ENCODE data around the gene PHLPP1. TPM values are rescaled to one million over a fixed set of nuclear protein-coding genes. Genes with fewer than 3 reads are reported as not detected.

Gene PHLPP1
- total RNA-seq, 1 experiment from 2014 or later = 14.1 TPM

- no peak overlapping the region for H3K27ac ChIP-seq (ENCODE audit: low read length)
- TF ChIP-seq EZH2phosphoT487 (IDR thresholded peaks at IDR 0.05; ENCODE audit: borderline replicate concordance, low read length) (no peak), EZH2 (IDR thresholded peaks at IDR 0.05; ENCODE audit: low read length, unreplicated experiment) (no peak), CTCF (conservative IDR thresholded peaks at IDR 0.05; ENCODE audit: low read depth, low read length) (no peak)
- H3F3A ChIP-seq (ENCODE audit: low read length, unreplicated experiment) = no peaks in the 10 kb centered on the region
- POLR2A ChIA-PET (ENCODE audit: unreplicated experiment) = no interaction called here
- DNase-seq (no peak), ATAC-seq (no peak)
- intact Hi-C loops (cut with micrococcal nuclease) = no loop called here
- H4K20me1 ChIP-seq (ENCODE audit: low read length) = no peaks in the 10 kb centered on the region
- no peaks in the 10 kb centered on the region for H3K36me3 ChIP-seq (ENCODE audit: low read depth, low read length)
- peaks cover 19% of the 10 kb centered on the region for H3K4me1 ChIP-seq (ENCODE audit: insufficient read depth, low read length)
- no peak overlapping the region for H2AFZ ChIP-seq (ENCODE audit: low read length)
- no TSS peak for BruUV-seq (replicated peaks)
- no peaks in the 10 kb centered on the region for H3K9me2 ChIP-seq (replicated peaks; ENCODE audit: low read length)
- 0 out of 2 replicates have a peak, but pooled peaks cover 5% of the 10 kb centered on the region for H3K79me2 ChIP-seq (ENCODE audit: low read length)
- no peak overlapping the region for H3K4me3 ChIP-seq (ENCODE audit: low read length)
- H3K9ac ChIP-seq (ENCODE audit: low read length) = no peak overlapping the region
- CTCF ChIA-PET = no interaction called here
- H3K4me2 ChIP-seq (ENCODE audit: low read length) = no peak overlapping the region
- H3K27me3 ChIP-seq (ENCODE audit: low read length) = no peaks in the 10 kb centered on the region
- H3K9me3 ChIP-seq (ENCODE audit: low read length) = no peaks in the 10 kb centered on the region
Observed at GRCh38 chr18:62875323-62875722, 160.0 kb downstream of the PHLPP1 start.

- no peaks in the 10 kb centered on the region for H3K9me3 ChIP-seq (ENCODE audit: low read length)
- no peak overlapping the region for H3K4me3 ChIP-seq (ENCODE audit: low read length)
- peaks cover 14% of the 10 kb centered on the region for H3K4me1 ChIP-seq (ENCODE audit: insufficient read depth, low read length)
- no peak overlapping the region for H3K27ac ChIP-seq (ENCODE audit: low read length)
- no peak overlapping the region for H2AFZ ChIP-seq (ENCODE audit: low read length)
- POLR2A ChIA-PET (ENCODE audit: unreplicated experiment) = no interaction called here
- TF ChIP-seq EZH2phosphoT487 (IDR thresholded peaks at IDR 0.05; ENCODE audit: borderline replicate concordance, low read length) (no peak), CTCF (conservative IDR thresholded peaks at IDR 0.05; ENCODE audit: low read depth, low read length) (no peak), EZH2 (IDR thresholded peaks at IDR 0.05; ENCODE audit: low read length, unreplicated experiment) (no peak)
- no TSS peak for BruUV-seq (replicated peaks)
- 0 out of 2 replicates have a peak, but pooled peaks cover 9% of the 10 kb centered on the region for H3K79me2 ChIP-seq (ENCODE audit: low read length)
- intact Hi-C loops (cut with micrococcal nuclease) = no loop called here
- DNase-seq (peak; percentile 34), ATAC-seq (no peak)
- CTCF ChIA-PET = no interaction called here
- H3K9me2 ChIP-seq (replicated peaks; ENCODE audit: low read length) = no peaks in the 10 kb centered on the region
- H3F3A ChIP-seq (ENCODE audit: low read length, unreplicated experiment) = no peaks in the 10 kb centered on the region
- no peak overlapping the region for H3K9ac ChIP-seq (ENCODE audit: low read length)
- no peaks in the 10 kb centered on the region for H4K20me1 ChIP-seq (ENCODE audit: low read length)
- H3K4me2 ChIP-seq (ENCODE audit: low read length) = no peak overlapping the region
- H3K27me3 ChIP-seq (ENCODE audit: low read length) = no peaks in the 10 kb centered on the region
- H3K36me3 ChIP-seq (ENCODE audit: low read depth, low read length) = no peaks in the 10 kb centered on the region
Observed at GRCh38 chr18:62876111-62876510, 160.8 kb downstream of the PHLPP1 start.

GRCh38 chr18:62876828-62877227 lies 161.5 kb downstream of the PHLPP1 start:
- DNase-seq (no peak), ATAC-seq (no peak)
- no TSS peak for BruUV-seq (replicated peaks)
- 0 out of 2 replicates have a peak, but pooled peaks cover 9% of the 10 kb centered on the region for H3K79me2 ChIP-seq (ENCODE audit: low read length)
- H3K9me3 ChIP-seq (ENCODE audit: low read length) = no peaks in the 10 kb centered on the region
- ChIA-PET CTCF (no interaction called here), POLR2A (ENCODE audit: unreplicated experiment) (interaction anchor here (0.6 kb wide), 1 partner anchor 117 kb away, joined by 3 read pairs; no protein-coding TSS in a partner anchor)
- no peak overlapping the region for H3K4me3 ChIP-seq (ENCODE audit: low read length)
- H3K36me3 ChIP-seq (ENCODE audit: low read depth, low read length) = no peaks in the 10 kb centered on the region
- TF ChIP-seq CTCF (conservative IDR thresholded peaks at IDR 0.05; ENCODE audit: low read depth, low read length) (no peak), EZH2phosphoT487 (IDR thresholded peaks at IDR 0.05; ENCODE audit: borderline replicate concordance, low read length) (no peak), EZH2 (IDR thresholded peaks at IDR 0.05; ENCODE audit: low read length, unreplicated experiment) (no peak)
- H3K4me1 ChIP-seq (ENCODE audit: insufficient read depth, low read length) = peaks cover 22% of the 10 kb centered on the region
- intact Hi-C loops (cut with micrococcal nuclease) = no loop called here
- no peak overlapping the region for H3K27ac ChIP-seq (ENCODE audit: low read length)
- H4K20me1 ChIP-seq (ENCODE audit: low read length) = no peaks in the 10 kb centered on the region
- no peaks in the 10 kb centered on the region for H3K27me3 ChIP-seq (ENCODE audit: low read length)
- no peaks in the 10 kb centered on the region for H3K9me2 ChIP-seq (replicated peaks; ENCODE audit: low read length)
- H2AFZ ChIP-seq (ENCODE audit: low read length) = no peak overlapping the region
- H3K4me2 ChIP-seq (ENCODE audit: low read length) = no peak overlapping the region
- H3K9ac ChIP-seq (ENCODE audit: low read length) = no peak overlapping the region
- no peaks in the 10 kb centered on the region for H3F3A ChIP-seq (ENCODE audit: low read length, unreplicated experiment)

All from PC-3 (cell line).